Amniotic epithelial cell (primary cell): Measurements from ENCODE around the gene CWC15.
"Not testable (repeated sequence)": the region's sequence is repeated elsewhere in the genome, so short reads cannot be mapped to it uniquely, and the experiment has no call there.

ENCODE experiments used
- DNase-seq: peaks from one replicate; pipeline ENCODE4 v3.0.0-alpha.2; 2010; ENCODE audit warnings: low read depth

Gene CWC15

DNA sequence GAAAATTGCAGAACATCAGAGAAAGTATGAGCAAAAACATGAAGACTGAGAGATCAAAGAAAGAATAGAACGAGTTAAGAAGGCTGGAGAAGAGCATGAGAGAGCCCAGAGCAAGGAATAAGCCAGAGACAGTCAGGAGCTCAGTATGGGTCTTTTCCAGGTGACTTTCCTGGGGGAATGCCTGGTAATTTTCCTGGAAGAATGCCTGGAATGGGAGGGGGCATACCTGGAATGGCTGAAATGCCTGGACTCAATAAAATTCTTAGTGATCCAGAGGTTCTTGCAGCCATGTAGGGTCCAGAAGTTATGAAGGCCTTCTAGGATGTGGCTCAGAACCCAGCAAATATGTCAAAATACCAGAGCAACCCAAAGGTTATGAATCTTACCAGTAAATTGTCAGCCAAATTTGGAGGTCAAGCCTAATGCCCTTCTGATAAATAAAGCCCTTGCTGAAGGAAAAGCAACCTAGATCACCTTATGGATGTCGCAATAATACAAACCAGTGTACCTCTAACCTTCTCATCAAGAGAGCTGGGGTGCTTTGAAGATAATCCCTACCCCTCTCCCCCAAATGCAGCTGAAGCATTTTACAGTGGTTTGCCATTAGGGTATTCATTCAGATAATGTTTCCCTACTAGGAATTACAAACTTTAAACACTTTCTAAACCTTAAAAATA lies 59.5 kb downstream of the CWC15 start:
- DNase-seq: not testable (repeated sequence)

DNA sequence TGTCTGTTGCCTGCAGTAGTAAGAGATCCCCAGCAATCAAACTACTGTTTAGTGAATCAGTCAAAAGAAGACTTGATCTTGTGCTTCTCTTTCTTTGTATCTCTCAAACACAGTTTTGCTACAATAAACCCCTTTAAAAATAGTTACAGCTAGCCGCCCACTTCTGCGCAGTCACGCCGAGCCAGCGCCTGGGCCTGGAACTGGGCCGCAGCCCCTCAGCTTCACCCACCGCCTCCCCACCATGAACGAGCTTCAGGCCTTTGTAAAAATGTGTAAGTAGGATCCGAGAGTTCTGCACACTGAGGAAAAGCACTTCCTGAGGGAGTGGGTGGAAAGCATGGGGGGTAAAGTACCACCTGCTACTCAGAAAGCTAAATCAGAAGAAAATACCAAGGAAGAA lies 60.5 kb downstream of the CWC15 start:
- DNase-seq: no peak
